ENCODE measurements around the gene FOXN1. TPM values are rescaled to one million over a fixed set of nuclear protein-coding genes. Genes with fewer than 3 reads are reported as not detected.

FOXN1 gene
- total RNA-seq, 1 experiment from 2014 or later: not detected

DNA sequence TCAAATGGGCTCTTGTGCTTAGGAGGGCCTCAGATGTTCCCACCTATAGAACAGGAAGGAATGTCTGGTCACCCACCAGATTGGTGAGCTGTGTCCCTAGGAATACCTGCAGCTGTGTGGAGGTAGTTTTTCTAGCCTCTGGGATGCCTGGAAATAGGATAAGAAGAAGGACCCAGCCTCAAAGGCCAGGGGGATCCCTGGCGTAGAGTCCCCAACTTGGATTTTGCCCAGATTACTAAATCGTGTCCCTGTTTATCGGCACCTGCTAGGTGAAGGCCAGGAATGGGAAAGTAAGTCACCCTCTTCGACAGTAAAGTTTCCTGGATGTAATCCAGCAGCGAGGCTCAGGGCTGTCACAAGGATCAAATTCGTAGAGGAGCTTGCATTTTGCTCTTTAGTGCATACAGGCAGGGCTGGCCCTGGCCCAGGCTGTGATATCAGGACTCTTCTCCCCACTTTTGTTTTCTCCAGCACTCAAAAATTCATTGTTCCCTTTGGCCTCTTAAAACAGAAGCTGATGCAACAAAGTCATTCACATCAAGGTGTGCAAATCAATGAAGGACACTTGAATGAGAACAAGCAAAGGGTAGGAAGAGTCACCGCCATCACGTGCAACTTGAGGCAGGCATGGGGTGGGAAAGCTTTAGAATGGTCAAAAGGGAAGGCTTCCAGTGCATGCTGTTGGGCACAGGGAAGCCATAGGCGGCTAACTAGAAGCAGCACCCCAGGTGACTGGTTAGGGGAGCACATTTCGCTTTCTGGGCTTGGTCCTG is 25.2 kb upstream of the FOXN1 start:
- Mint-ChIP-seq H3K27ac (no peak overlapping the region), H3K4me1 (peaks cover 14% of the 10 kb centered on the region), H3K27me3 (ENCODE audit: low read depth) (no peaks in the 10 kb centered on the region), H3K4me3 (no peak overlapping the region), H3K36me3 (no peaks in the 10 kb centered on the region), H3K9me3 (no peaks in the 10 kb centered on the region)
- ChIA-PET POLR2A (interaction anchor here (0.6 kb wide), 1 partner anchor 36 kb away, joined by 6 read pairs; no protein-coding TSS in a partner anchor), CTCF (interaction anchor here (1.0 to 1.5 kb wide), 3 partner anchors 9 to 64 kb away, joined by 3 to 5 read pairs (median 3); no protein-coding TSS in a partner anchor)
- no peak for DNase-seq (ENCODE audit: low spot score)
- peak; percentile 71 for ATAC-seq
- TF ChIP-seq, protein P1, sequence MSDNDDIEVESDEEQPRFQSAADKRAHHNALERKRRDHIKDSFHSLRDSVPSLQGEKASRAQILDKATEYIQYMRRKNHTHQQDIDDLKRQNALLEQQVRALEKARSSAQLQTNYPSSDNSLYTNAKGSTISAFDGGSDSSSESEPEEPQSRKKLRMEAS (CRISPR knock-in tag; IDR thresholded peaks at IDR 0.05): peak; percentile 26; the same call in 1 of the 2 replicates
- TF ChIP-seq NFE2L1 (CRISPR knock-in tag; IDR thresholded peaks at IDR 0.05): no peak
- TF ChIP-seq, protein P2, sequence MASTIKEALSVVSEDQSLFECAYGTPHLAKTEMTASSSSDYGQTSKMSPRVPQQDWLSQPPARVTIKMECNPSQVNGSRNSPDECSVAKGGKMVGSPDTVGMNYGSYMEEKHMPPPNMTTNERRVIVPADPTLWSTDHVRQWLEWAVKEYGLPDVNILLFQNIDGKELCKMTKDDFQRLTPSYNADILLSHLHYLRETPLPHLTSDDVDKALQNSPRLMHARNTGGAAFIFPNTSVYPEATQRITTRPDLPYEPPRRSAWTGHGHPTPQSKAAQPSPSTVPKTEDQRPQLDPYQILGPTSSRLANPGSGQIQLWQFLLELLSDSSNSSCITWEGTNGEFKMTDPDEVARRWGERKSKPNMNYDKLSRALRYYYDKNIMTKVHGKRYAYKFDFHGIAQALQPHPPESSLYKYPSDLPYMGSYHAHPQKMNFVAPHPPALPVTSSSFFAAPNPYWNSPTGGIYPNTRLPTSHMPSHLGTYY (CRISPR knock-in tag; IDR thresholded peaks at IDR 0.05): no peak

DNA sequence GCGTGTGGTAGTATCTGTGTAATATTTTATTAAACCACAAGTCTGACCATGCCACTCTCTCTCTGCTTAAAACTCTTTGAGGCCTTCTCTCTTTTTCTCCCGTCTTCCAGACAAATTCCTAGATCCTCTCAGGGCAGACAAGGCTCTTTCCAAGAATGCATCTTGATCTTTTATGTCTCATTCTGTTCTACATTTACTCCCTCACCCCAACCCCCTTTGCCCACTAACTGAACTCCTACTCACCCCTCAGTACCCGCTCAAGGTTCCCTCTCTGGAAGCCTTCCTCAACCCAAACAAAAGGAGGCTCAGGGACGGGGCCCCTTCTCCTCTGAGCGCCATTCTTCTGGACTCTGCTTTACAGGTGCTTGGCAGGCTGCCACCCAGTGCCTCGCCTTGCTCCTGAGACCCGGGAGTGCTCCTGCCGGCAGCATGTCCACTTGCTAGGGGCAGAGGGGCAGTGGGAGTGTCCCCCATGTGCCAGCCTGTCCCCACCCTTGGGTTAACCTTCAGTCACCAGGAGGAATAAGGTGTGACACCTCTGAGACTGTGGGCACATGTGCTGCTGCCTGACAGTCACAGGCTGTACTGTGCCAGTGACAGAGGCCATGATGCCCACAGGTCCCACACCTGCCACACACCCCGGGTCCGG is 23.5 kb upstream of the FOXN1 start:
- ATAC-seq (no peak), DNase-seq (ENCODE audit: low spot score) (no peak)
- Mint-ChIP-seq H3K4me3 (no peak overlapping the region), H3K9me3 (no peaks in the 10 kb centered on the region), H3K27ac (no peak overlapping the region), H3K36me3 (no peaks in the 10 kb centered on the region), H3K4me1 (peaks cover 14% of the 10 kb centered on the region), H3K27me3 (ENCODE audit: low read depth) (no peaks in the 10 kb centered on the region)
- ChIA-PET POLR2A (interaction anchor here (0.6 kb wide), 1 partner anchor 64 kb away, joined by 4 read pairs; no protein-coding TSS in a partner anchor), CTCF (no interaction called here)
- TF ChIP-seq, protein P3, sequence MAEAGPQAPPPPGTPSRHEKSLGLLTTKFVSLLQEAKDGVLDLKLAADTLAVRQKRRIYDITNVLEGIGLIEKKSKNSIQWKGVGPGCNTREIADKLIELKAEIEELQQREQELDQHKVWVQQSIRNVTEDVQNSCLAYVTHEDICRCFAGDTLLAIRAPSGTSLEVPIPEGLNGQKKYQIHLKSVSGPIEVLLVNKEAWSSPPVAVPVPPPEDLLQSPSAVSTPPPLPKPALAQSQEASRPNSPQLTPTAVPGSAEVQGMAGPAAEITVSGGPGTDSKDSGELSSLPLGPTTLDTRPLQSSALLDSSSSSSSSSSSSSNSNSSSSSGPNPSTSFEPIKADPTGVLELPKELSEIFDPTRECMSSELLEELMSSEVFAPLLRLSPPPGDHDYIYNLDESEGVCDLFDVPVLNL (CRISPR knock-in tag; IDR thresholded peaks at IDR 0.05; ENCODE audit: borderline replicate concordance, low read depth): no peak
- TF ChIP-seq, protein P4, sequence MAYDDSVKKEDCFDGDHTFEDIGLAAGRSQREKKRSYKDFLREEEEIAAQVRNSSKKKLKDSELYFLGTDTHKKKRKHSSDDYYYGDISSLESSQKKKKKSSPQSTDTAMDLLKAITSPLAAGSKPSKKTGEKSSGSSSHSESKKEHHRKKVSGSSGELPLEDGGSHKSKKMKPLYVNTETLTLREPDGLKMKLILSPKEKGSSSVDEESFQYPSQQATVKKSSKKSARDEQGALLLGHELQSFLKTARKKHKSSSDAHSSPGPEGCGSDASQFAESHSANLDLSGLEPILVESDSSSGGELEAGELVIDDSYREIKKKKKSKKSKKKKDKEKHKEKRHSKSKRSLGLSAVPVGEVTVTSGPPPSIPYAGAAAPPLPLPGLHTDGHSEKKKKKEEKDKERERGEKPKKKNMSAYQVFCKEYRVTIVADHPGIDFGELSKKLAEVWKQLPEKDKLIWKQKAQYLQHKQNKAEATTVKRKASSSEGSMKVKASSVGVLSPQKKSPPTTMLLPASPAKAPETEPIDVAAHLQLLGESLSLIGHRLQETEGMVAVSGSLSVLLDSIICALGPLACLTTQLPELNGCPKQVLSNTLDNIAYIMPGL (CRISPR knock-in tag; IDR thresholded peaks at IDR 0.05): no peak
- no peak for TF ChIP-seq NFATC4 (CRISPR knock-in tag; IDR thresholded peaks at IDR 0.05)
- TF ChIP-seq GRHL2 (CRISPR knock-in tag; IDR thresholded peaks at IDR 0.05; ENCODE audit: insufficient replicate concordance, severe bottlenecking): no peak
- TF ChIP-seq, protein P5, sequence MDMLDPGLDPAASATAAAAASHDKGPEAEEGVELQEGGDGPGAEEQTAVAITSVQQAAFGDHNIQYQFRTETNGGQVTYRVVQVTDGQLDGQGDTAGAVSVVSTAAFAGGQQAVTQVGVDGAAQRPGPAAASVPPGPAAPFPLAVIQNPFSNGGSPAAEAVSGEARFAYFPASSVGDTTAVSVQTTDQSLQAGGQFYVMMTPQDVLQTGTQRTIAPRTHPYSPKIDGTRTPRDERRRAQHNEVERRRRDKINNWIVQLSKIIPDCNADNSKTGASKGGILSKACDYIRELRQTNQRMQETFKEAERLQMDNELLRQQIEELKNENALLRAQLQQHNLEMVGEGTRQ (CRISPR knock-in tag; IDR thresholded peaks at IDR 0.05): no peak
- TF ChIP-seq, protein P6, sequence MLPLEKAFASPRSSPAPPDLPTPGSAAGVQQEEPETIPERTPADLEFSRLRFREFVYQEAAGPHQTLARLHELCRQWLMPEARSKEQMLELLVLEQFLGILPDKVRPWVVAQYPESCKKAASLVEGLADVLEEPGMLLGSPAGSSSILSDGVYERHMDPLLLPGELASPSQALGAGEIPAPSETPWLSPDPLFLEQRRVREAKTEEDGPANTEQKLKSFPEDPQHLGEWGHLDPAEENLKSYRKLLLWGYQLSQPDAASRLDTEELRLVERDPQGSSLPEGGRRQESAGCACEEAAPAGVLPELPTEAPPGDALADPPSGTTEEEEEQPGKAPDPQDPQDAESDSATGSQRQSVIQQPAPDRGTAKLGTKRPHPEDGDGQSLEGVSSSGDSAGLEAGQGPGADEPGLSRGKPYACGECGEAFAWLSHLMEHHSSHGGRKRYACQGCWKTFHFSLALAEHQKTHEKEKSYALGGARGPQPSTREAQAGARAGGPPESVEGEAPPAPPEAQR (CRISPR knock-in tag; IDR thresholded peaks at IDR 0.05): no peak
- TF ChIP-seq ZNF317 (CRISPR knock-in tag; IDR thresholded peaks at IDR 0.05; ENCODE audit: borderline replicate concordance, low read depth): no peak
- no peak for TF ChIP-seq JUN (CRISPR knock-in tag; IDR thresholded peaks at IDR 0.05)
- TF ChIP-seq, protein P7, sequence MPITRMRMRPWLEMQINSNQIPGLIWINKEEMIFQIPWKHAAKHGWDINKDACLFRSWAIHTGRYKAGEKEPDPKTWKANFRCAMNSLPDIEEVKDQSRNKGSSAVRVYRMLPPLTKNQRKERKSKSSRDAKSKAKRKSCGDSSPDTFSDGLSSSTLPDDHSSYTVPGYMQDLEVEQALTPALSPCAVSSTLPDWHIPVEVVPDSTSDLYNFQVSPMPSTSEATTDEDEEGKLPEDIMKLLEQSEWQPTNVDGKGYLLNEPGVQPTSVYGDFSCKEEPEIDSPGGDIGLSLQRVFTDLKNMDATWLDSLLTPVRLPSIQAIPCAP (CRISPR knock-in tag; IDR thresholded peaks at IDR 0.05): no peak
- TF ChIP-seq, protein P2 (CRISPR knock-in tag; IDR thresholded peaks at IDR 0.05): no peak
- TF ChIP-seq ZNF263 (CRISPR knock-in tag; IDR thresholded peaks at IDR 0.05; ENCODE audit: low read depth): no peak
- TF ChIP-seq, protein P8, sequence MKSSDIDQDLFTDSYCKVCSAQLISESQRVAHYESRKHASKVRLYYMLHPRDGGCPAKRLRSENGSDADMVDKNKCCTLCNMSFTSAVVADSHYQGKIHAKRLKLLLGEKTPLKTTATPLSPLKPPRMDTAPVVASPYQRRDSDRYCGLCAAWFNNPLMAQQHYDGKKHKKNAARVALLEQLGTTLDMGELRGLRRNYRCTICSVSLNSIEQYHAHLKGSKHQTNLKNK (CRISPR knock-in tag; IDR thresholded peaks at IDR 0.05): no peak
- TF ChIP-seq, protein P9, sequence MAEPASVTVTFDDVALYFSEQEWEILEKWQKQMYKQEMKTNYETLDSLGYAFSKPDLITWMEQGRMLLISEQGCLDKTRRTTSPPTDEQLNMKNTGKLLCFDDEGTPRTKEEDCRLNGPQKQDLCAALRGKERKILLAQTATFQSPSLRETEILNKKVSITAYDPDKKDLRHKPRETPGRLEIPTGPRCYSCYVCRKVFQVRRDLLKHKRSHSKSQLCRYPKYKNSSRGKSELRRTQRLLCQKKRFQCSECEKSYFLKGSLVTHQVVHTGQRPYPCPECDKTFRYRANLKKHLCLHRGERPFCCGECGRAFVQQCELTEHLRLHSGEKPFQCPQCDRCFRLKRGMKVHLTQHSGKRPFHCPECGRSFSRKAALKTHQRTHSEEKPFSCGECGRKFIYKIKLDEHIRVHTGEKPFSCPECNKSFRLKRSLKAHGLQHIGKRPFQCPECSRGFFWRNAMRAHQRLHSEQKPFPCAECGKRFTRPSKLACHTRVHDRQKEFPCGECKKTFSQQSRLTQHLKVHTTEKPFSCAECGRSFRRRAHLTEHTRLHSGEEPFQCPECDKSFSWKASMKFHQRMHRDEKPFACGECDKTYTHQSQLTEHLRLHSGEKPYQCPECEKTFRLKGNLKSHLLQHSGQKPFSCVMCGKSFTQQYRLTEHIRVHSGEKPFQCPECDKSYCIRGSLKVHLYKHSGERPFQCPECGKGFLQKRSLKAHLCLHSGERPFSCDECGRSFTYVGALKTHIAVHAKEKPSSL (CRISPR knock-in tag; conservative IDR thresholded peaks at IDR 0.05): no peak
- no peak for TF ChIP-seq TEAD1 (CRISPR knock-in tag; IDR thresholded peaks at IDR 0.05)
- TF ChIP-seq ZNF219 (CRISPR knock-in tag; IDR thresholded peaks at IDR 0.05; ENCODE audit: borderline replicate concordance): no peak

Data from WTC11 (cell line).